Keratinocyte (primary cell): ENCODE measurements around the gene CACNA1C.

Experiments used
- CTCF ChIP-seq, 3 experiments: IDR thresholded peaks in 1 of 3; conservative IDR thresholded peaks in 1 of 3; optimal IDR thresholded peaks in 1 of 3; 2 replicates in 2 of 3; 3 replicates in 1 of 3; pipeline versions ENCODE3 to v1.5.1; 2011; ENCODE audit warnings: low read length in 3 of 3, mild to moderate bottlenecking in 3 of 3, moderate library complexity in 2 of 3, control low read depth in 1 of 3, inconsistent platforms in 1 of 3; ENCODE audit not compliant: insufficient read depth in 2 of 3; ENCODE audit errors: extremely low read depth in 1 of 3
- EZH2 ChIP-seq: IDR thresholded peaks from one replicate; pipeline ENCODE4 v1.6.1; 2012; ENCODE audit warnings: inconsistent platforms, mild to moderate bottlenecking, low read length, moderate library complexity

GRCh38 chr12:2623472-2623871 is 570.7 kb downstream of the CACNA1C start:
- TF ChIP-seq CTCF (optimal IDR thresholded peaks at IDR 0.05 in 1 of 3, IDR thresholded peaks at IDR 0.05 in 1 of 3, conservative IDR thresholded peaks at IDR 0.05 in 1 of 3; ENCODE audit: extremely low read depth in 1 of 3, insufficient read depth in 2 of 3, low read length in 3 of 3) = no peak
- TF ChIP-seq EZH2 = no peak
